DMS153 treated with DMSO at 0.1 percent for 48 hours (cell line): ENCODE results near the gene CD6.
"Not testable (repeated sequence)": the region's sequence is repeated elsewhere in the genome, so short reads cannot be mapped to it uniquely, and the experiment has no call there.

ENCODE experiments used
- DNase-seq: peaks from one replicate; lab custom pipeline; 2025; ENCODE audit not compliant: unreplicated experiment; lab: John Stamatoyannopoulos, UW

CD6 gene

DNA sequence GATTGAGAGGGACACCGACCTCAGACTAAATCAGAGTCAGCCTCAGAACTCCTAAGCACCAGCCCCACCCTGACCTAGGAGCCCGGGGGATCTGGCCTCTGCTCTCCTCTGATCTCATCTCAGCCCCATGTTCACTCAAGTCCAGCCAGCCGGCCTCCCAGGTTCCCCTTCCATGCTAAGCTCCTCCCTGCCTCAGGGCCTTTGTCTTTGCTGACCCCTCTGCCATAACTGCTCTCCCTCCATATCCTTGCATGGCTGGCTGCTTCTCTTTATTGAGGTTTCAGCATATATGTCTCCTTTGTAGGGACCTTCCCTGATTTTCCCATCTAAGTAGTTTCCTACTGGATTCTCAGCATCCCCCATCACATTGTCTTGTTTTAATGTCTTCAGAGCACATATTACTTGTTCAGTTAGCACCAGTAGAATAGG, 18.7 kb upstream of the CD6 start:
- DNase-seq = no peak

DNA sequence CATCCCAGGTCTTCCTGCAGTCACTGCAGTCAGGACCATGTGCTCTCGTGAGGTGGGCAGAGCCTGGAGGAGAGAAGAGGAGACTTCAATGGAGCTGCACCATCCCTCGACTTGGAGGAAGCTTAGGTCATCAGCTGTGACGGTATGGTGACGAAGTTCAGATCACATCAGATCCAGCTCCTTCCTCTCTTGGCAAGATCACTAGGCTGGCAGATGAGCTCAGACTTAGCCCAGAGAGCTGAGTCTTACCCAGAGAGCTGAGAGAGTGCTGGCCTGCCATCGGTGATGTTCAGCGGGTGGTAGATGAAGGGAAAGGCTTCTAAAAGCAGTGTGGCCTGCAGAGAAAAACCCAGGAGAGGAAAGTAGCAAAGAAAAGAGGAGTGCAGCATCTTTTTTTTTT, 17.7 kb upstream of the CD6 start:
- no peak for DNase-seq

DNA sequence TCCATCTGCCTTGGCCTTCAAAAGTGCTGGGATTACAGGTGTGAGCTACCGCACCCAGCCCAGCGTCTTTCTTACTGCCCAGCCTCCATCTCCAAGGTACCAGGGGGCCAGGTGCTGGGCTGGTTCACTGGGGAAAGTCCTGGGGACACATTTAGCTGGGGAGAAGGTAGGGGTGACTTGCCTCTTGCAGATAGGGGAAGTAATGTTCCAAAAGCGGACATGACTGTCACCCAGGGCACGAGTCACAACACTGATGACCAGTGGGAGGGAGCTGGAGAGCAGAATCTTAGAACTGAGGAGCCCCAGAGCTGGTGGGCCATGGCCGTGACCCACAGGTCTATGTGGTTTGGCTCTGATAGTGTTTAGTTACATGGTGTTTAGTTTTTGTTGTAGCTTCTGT, 17.1 kb upstream of the CD6 start:
- no peak for DNase-seq

DNA sequence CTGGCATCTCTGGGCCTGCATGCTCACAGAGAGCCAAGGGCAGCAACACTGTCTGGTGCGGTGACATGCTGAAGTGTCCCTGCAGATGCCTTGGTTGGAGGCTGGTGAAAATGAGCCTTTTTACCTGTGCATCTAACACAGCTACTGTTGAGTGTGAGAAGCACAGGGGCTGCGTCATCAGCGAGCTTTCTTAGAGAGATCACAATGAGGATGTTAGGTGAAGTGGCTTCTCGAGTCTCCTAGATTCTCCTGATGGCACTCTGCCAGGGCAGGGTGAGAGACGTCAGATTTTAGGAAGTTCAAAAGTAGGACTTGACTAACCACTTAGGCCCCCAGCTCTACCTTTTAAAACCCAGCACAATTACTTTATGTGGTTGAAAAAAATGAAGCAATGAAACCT, 15.9 kb upstream of the CD6 start:
- no peak for DNase-seq

DNA sequence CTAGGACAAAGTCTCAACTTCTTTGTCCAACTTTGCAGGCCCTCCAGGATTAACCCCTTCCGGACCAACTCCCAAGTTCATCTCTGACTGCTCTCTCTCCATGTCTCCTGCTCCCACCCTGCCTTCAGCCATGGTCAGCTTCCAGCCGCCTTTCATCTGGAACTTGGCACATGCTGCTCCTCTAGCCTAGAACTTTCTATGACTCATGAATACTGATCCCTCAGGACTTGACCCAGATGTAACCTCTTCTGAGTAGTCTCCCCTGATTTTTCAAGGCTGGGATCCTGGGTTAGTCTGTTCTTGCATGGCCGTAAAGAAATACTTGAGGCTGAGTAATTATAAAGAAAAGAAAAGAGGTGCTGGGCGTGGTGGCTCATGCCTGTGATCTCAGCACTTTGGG, 14.3 kb upstream of the CD6 start:
- DNase-seq = no peak

DNA sequence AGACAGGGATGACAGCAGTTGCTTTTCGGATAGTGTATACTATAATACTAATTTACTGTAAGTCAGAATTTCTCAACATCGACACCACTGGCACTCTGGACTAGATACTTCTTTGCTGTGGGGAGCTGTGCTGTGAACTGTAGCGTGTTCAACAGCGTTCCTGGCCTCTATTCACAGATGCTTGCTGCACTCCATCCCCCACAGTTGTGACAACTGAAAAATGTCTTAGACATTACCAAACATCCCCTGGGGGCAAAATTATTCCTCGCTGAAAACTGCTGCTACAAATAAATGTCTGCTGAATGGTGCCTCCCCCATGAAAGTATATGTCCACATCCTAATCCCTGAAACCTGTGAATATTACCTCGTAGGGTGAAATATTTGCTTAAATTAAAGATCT, 12.0 kb upstream of the CD6 start:
- DNase-seq = no peak

DNA sequence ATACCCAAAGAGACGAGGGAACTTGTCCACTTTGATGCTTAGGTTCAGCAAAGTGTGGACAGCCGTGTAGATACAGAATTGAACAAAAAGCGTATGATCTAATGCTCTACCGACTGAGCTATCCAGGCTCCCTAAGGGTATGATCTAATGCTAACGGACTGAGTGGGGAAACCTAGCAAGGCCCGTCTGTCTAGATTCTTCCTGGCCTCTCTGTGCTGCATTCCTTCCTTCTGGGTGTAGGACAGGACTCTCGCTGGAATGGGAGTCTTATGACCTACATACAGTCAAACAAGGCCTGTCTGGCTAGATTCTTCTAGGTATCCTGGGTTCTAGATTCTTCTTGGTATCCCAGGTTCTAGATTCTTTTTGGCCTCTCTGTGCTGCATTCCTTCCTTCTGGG, 11.1 kb upstream of the CD6 start:
- no peak for DNase-seq

DNA sequence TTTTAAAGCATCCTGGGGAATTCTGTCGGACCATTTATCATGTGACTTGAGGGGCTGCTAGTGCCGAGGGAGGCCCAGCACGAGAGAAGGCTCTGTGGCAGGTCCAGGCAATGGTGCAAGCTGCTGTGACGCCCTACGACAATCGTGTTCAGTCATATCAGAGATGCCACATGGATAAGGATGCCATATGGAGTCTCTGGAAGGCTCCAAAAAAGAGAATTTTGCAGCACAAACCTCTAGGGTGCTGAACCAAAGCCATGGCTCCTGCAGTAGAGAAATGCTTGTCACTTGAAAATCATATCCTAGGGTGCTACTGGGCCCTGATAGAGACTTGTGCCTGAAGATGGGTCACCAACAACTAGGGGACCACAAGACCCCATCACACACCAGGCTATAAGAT, 6.7 kb upstream of the CD6 start:
- DNase-seq = no peak

DNA sequence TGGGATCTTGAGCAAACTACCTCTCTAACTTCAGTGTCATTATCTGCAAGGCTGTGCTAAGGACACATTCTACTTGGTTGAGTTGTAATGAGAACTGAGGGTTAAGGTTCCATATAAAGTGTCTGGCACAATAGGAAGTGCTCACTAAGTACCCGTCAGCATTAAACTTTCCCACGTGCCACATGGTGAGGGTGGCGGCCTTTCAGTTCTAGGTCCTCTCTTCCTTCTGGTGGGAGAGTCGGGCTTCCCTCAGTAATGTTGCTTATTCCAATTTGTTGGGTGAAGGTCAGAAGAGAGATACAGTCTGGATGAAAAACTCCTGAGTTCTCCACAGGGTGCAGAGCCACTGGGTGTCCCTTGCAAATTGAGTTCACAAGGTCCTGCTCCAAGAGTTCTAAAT, 4.6 kb upstream of the CD6 start:
- no peak for DNase-seq

DNA sequence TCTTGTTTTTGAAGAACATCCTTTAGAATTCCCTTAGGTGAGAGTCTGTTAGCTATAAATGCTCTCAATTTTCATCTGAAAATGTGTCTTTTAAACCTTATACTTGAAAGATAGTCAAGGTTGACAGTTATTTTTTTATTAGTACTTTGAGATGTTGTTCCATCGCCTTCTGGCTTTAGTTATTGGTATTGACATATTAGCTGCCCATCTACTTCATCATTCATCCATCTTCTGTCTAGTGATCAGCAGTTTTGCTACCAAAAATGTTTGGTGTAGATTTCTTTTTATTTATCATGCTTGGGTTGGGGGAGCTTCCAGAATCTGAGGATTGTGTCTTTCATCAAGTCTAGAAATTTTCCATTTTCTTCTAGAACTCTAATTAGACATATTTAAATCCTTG, 3.3 kb upstream of the CD6 start:
- DNase-seq = no peak

DNA sequence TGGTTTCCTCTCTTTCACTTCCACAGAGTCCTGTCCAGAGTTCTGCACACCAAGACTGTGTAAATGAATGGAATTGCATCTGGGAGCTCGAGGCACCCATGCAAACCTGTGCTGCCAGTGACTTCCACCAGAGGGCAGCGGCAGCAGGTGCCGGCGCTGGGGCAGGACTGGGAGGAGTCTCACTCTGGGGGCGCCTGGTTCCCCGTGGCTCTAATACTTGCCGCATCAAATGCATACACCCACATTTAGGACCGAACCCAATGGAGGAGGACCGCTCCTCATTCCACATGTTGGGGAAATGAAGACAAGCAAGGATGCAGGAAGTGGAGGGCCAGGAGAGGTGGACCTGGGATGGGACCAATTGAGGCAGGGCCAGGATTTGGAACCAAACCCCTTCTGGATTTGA, 1.1 kb upstream of the CD6 start:
- no peak for DNase-seq

DNA sequence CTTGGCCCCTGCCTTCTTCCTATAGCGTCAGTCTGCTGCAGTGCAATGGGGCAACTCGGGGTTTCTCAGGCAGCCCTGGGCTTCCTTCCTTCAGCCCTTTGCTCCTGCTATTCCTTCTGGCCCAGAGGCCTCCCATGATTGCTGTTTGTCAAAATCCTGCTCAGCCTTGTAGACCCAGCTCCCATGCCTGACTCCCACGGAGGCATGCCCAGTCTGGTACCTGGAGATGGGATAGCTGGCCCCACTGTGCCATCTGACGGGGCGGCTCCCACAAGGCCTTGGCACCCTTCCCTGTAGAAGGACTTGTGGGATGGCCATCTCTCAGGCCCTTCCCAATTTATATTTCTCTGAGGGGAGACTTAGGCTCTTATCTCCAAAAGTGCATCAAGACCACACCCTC, 590 bp upstream of the CD6 start:
- no peak for DNase-seq

DNA sequence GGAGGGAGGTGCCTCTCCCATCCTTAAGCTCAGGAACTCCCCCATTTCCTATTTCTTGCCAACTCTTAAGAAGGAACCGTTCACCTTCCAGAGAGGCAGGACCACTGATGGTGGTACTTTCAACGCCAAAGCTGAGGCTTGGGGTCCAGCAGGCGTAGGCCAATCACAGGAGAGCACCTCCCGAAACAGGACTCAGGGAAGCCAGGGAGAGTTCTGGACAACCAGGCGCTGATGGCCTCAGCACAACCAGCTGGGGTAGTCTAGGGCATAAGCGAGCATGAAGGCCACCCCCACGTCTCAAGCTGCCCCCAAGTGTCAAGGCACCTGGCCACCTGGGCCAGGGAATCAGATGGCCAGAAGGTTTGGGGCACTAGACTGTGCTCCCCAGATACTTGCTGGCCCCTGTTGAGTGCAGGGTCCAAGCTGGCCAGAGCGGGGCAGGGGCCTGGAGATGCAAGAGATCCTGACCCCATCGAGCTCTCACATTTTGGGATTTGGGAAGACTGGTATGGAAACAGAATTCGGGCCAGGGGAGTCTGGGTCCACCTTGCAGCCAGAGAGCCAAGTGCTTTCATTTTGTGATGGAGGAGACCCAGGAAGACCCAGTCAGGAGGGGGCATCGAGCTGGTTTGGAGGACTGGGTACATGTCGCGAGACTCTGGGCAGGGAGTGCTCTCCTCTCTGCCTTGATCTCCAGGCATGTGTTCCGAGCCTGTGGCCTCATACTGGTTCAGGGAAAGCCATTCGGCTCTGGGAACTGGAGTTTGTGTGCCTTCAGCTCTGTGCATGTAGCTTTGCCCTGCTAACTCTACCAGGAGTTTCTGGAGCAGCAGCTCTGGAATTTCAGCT, 926 bp downstream of the CD6 start:
- no peak for DNase-seq

DNA sequence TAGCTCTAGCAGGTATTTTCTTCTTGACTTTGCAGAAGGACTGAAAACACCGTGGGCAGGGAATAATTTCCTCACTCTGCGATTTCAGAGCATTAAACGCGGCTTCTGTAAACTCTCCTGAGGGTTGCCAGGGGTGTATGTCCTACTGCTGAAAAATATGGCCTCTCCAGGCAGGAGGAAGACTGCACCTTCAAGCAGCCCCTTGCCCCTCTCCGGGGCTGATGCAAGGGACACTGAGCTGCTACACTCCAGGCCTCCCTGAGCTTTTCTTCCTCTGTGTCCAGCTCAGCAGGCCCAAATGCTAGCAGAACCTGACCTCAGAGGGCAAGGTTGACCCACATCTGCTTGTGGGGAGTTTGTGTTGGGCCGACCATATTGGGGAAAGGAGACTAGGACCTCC, 2.2 kb downstream of the CD6 start:
- no peak for DNase-seq

DNA sequence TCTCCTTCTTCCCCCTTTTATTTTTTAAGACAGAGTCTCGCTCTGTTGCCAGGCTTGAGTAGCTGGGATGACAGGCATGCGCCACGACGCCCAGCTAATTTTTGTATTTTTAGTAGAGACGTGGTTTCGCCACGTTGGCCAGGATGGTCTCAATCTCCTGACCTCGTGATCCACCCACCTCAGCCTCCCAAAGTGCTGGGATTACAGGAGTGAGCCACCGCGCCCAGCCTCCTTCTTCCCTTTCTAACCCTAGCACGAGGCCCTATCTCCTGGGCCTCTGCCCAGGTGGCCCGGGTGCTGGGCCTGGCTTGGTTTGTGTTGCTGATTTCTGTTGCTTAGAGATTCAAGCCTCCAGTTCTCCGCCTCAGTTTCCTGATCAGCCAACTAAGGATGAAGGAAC, 2.8 kb downstream of the CD6 start:
- not testable (repeated sequence) for DNase-seq

DNA sequence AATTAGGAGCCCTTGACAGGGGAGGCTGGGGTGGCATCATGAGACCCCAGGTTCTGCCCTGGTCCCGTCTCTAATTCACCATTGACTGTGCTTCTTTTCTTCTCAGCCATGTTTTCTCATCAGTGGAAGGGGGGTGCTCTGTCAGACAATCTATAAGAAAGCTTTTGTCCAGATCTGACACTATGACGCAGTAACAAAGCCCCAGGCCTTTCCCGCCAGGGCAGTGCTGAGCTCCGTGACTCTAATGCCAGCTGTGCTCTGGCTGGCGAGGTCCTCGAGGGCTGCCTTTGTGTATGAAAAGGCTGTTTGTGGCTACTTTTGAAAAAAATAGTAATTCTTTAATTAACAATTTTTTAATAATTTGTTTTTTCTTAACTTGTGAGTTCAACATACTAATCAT, 3.2 kb downstream of the CD6 start:
- no peak for DNase-seq

DNA sequence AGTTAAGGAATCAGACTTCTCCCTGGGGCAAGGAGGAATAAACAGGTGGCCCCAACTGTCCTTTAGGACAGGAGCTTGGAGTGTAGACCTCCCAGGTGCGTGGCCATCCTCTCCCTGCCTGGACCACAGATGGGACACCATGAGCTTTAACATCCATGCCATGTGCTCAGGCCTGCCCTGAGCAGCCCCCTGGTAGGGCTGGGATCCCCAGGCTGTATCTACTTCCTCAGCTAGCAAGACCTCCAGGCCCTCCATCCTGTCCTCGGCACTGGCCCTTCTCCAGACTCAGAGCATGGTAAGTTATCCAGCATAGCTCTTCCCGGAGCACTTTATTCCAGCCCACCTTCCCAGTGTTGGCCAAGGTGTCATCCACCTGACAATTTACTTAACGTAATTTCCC, 5.7 kb downstream of the CD6 start:
- DNase-seq = no peak

DNA sequence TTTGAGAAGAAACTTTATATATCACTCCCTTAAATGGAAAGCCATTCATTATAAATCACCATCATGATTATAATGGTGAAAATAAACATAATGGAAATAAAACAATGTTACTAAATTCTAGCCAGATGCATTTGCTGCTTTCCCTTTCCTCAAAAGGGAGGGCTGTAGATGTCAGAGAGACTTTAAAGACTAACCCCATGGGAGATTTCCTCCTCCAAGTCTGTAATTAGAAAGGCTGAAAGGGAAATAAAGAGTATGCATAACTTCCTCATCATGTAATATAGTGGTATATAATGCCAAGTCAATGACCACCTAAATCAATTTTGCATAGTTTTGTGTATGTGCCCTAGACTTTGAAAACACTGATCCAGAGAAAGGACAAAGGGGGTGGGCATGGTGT, 6.4 kb downstream of the CD6 start:
- no peak for DNase-seq

DNA sequence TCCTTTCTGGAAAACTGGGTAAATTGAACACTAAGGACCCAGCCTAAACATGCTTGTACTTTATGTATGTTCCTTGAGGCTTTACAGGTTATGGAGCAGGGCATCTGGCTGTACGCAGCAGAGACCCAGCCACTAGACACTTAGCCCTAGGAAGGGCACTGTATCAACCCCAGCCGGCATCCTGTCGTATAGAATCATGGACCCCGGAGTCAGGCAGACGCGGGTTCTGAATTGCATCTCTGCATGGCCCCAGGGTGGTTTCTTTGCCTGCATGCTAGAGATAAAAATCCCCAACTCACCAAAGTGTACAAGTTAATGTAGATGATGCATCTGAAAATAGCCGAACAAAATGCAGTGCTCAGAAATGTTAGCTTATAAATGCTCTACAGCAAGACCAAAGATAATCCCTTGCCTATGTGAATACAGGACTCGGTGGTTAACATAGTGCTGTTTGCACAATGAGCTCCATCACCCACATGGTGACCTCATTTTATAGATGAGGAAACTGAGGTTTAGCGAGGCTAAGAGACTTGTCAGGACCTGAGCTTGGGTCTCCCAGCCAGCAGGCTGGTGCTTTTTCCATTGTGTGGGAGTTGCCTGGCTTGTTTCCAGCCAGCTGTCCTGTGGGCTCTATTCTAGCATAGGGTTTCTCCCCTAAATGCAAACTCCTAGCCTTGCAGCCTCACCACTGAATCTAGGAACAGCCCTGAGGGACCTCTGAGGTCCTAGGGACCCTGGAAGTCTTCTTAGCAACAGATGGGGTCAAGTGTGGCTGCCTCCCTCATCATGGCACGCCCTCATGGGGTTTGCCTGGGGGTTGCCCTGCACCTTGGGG, 7.3 kb downstream of the CD6 start:
- DNase-seq = no peak

DNA sequence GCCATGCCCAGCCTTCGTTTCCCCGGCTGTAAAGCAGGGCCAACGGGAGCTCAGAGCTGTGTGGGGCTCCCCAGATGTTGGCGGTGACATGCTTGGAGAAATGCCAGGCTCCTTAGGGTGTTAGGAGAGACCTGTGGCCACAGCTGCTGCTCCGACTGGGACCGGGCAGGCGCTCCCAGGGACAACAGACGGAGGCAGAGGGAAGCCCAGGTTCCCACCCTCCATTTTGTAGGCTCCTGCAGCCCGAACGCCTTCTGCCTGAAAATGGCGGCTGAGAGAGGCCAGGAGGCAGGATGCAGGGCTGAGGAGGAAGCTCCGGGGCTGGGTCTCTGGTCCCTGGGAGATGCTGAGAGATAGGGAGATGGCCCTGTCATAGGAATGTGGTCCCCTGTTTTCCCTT, 10.0 kb downstream of the CD6 start:
- no peak for DNase-seq

DNA sequence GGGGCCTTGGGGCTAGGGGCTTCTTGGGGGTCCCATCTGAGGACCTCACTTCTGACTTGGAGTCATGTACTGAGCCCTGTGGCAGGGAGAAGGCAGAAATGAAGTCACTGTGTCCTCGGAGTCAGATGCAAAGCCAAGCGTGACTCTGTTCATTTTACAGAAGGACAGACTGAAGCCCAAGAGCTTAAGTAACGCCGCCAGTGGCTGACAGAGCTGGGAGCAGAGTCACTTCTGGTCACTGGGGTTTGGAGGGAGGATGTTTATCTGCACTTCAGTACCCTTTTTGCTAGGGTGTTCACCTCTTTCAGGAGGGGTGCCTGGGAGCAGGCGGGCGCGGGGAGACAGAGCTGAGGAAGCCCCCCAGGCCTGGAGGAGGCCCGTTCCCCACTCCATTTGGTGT, 10.7 kb downstream of the CD6 start:
- no peak for DNase-seq

DNA sequence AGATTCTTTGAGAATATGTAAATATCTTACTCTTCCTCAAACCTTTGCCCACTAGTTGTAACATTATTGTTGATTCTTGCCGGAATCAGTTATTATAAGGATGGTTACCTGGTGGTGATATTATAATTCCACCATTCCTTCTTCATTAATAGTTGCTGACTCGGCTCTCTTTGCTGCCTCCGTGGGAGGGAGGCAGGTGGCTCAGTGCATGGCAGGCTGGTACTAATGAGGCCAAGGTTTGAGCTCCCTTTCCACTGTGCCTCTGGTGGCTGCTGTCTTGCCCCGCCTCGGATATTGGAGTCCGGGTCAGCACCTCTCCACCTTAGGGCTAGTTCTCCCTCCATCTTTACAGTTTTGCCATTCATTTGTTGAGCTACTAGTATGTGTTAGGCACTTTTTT, 12.7 kb downstream of the CD6 start:
- no peak for DNase-seq

DNA sequence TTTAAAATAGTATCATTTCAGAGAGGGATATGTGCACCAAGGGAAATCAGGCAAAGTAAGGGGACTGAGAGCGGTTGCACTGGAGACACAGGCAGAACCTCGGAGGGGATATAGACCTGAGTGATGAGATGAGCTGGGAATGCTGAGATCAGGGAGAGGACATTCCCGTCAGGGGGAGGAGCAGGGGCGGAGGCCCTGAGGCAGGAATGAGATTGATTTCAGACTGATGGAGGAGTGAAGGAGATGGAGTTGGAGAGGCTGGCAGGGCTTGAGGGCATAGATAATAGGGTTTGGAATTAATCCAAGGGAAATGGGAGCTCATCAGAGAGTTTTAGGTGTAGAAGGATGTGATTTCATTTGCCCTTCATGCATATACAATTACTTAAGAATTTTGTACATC, 13.2 kb downstream of the CD6 start:
- no peak for DNase-seq
